HepG2 (cell line): ENCODE measurements around the gene TBRG4. TPM values are rescaled to one million over a fixed set of nuclear protein-coding genes. Genes with fewer than 3 reads are reported as not detected.

Experiments used
- ATAC-seq: fragments of 200-7000 bp; cut with Tn5 transposase; 3 replicates; pipeline ENCODE4 v1.9.1; 2020; ENCODE audit warnings: mild to moderate bottlenecking, moderate library complexity
- BruUV-seq: library from RNA; stranded (reverse); fragments of 400-500 nt; replicated peaks from 2 replicates; lab custom pipeline; 2021; lab: Mats Ljungman, UMichigan
- CTCF ChIA-PET: fragments of 300-600 bp; formaldehyde crosslinking; extraction: SDS; loops from one replicate; lab custom pipeline; 2021; ENCODE audit warnings: low total read pairs, inconsistent platforms, low intra/inter-chr PET ratio; lab: Yijun Ruan, JAX
- POLR2A ChIA-PET: fragments of 350-600 bp; sonication (Branson Sonifier 250); formaldehyde crosslinking; loops from one replicate; lab custom pipeline; 2020; ENCODE audit warnings: antibody characterized with exemption, inconsistent platforms; lab: Yijun Ruan, JAX
- DNase-seq: peaks from one replicate; pipeline ENCODE4 v3.0.0-alpha.2; 2015; ENCODE audit warnings: low spot score
- FAIRE-seq: peaks from 3 replicates; lab custom pipeline; 2011; peaks lifted over from hg19 to GRCh38; lab: Jason Lieb, UNC
- H2AFZ ChIP-seq: one replicate; pipeline ENCODE4 v1.6.1; 2011; ENCODE audit warnings: low read length, inconsistent platforms
- H3K27ac ChIP-seq: fragments of 300-600 bp; 3 replicates; pipeline ENCODE4 v1.8.0; 2011; ENCODE audit warnings: mixed run types, mild to moderate bottlenecking, mixed read lengths, low read length, inconsistent platforms; ENCODE audit not compliant: insufficient read depth; ENCODE audit errors: extremely low read length
- H3K27me3 ChIP-seq, 2 experiments: fragments of 200-600 bp in 1 of 2; 2 replicates in 1 of 2; 3 replicates in 1 of 2; pipeline versions ENCODE4 v1.6.0 to v1.8.0; 2011; ENCODE audit warnings: low read length in 2 of 2, mild to moderate bottlenecking in 2 of 2, moderate library complexity in 2 of 2, inconsistent platforms in 1 of 2; ENCODE audit not compliant: insufficient read depth in 2 of 2, control insufficient read depth in 1 of 2
- H3K36me3 ChIP-seq, 2 experiments: fragments of 200-600 bp in 1 of 2; replicated peaks in 1 of 2; 2 replicates in 1 of 2; 3 replicates in 1 of 2; pipeline versions ENCODE4 v1.5.1 to v1.8.0; 2011; ENCODE audit warnings: low read length in 2 of 2, inconsistent platforms in 1 of 2; ENCODE audit not compliant: insufficient read depth in 2 of 2, control insufficient read depth in 1 of 2
- H3K4me1 ChIP-seq: 2 replicates; pipeline ENCODE4 v1.5.1; 2012; ENCODE audit warnings: low read length, inconsistent platforms; ENCODE audit not compliant: insufficient read depth
- H3K4me2 ChIP-seq: 2 replicates; pipeline ENCODE4 v1.6.0; 2011; ENCODE audit warnings: low read depth, low read length, inconsistent platforms
- H3K4me3 ChIP-seq, 3 experiments: fragments of 200-600 bp in 1 of 3; sonication (generic), shearing (Covaris generic) in 1 of 3; replicated peaks in 1 of 3; 2 replicates each; pipeline ENCODE4 v1.5.1; 2011 to 2016; ENCODE audit warnings: low read length in 3 of 3, inconsistent platforms in 2 of 3, low read depth in 2 of 3, mild to moderate bottlenecking in 2 of 3, control low read depth in 1 of 3, mixed read lengths in 1 of 3; ENCODE audit not compliant: insufficient read depth in 1 of 3
- H3K79me2 ChIP-seq: one replicate; pipeline ENCODE4 v1.6.1; 2011; ENCODE audit warnings: low read length, inconsistent platforms; ENCODE audit not compliant: insufficient read depth
- H3K9ac ChIP-seq: 2 replicates; pipeline ENCODE4 v1.6.0; 2011; ENCODE audit warnings: mild to moderate bottlenecking, low read depth, low read length, inconsistent platforms; ENCODE audit not compliant: insufficient read depth
- H3K9me3 ChIP-seq: 2 replicates; pipeline ENCODE4 v1.5.1; 2012; ENCODE audit warnings: mild to moderate bottlenecking, low read length
- H4K20me1 ChIP-seq: 2 replicates; pipeline ENCODE4 v1.6.0; 2011; ENCODE audit warnings: inconsistent platforms, mild to moderate bottlenecking, low read length, moderate library complexity; ENCODE audit not compliant: insufficient read depth
- AGO2 ChIP-seq: fragments of 200-400 bp; formaldehyde crosslinking; optimal IDR thresholded peaks from 2 replicates; pipeline ENCODE3; 2017; ENCODE audit warnings: mild to moderate bottlenecking, low read depth, low read length, moderate library complexity
- ATAD3A ChIP-seq: sonication (generic); formaldehyde crosslinking; IDR thresholded peaks from 2 replicates; pipeline ENCODE4 v1.4.0; 2020; ENCODE audit warnings: missing genetic modification reagents
- POLR2A ChIP-seq, 2 experiments: IDR thresholded peaks; 2 replicates each; pipeline ENCODE4 v1.6.1; 2011; ENCODE audit warnings: low read depth in 2 of 2, low read length in 2 of 2, mild to moderate bottlenecking in 1 of 2, moderate library complexity in 1 of 2; ENCODE audit not compliant: insufficient read depth in 1 of 2
- ZNF207 ChIP-seq: fragments of 450-650 bp; IDR thresholded peaks from 2 replicates; pipeline ENCODE4 v1.6.1; 2016; ENCODE audit warnings: antibody characterized with exemption, borderline replicate concordance
- whole genome bisulfite sequencing: methylation state at CpG from one replicate; pipeline ENCODE4 v1.1.6; 2017; ENCODE audit warnings: low lambda C conversion rate; 5-methylcytosine and 5-hydroxymethylcytosine counted together
- in situ Hi-C: cut with HindIII; loops from 2 replicates; pipeline ENCODE4 v1.10.0; 2017; ENCODE audit warnings: low pct_unique_long_range_greater_than_20kb; ENCODE audit not compliant: extremely low pct_ligation_motif_present
- intact Hi-C: fragments of 100-400 bp; cut with micrococcal nuclease; formaldehyde crosslinking; loops from one replicate; pipeline ENCODE4 v1.10.0; 2022; ENCODE audit not compliant: unreplicated experiment
- polyA plus RNA-seq, 8 experiments: library from polyadenylated mRNA; depleted of rRNA in 3 of 8; stranded (reverse) in 7 of 8; unstranded in 1 of 8; fragments of >200 nt; fragmentation: Illumina TruSeq in 4 of 8; extraction: Trizol in 4 of 8; gene quantifications; 2 replicates each; pipeline versions ENCODE4 v1.2.1 to v1.2.3, GENCODE V29; 2011 to 2016; ENCODE audit warnings: low read depth in 4 of 8, missing spikeins in 1 of 8, mixed read lengths in 1 of 8; ENCODE audit not compliant: insufficient read depth in 1 of 8
- total RNA-seq, 5 experiments: library from RNA; depleted of rRNA; stranded (reverse); fragments of >200 nt; fragmentation: Illumina TruSeq; extraction: Trizol; gene quantifications; 2 replicates each; pipeline ENCODE4 v1.2.3, GENCODE V29; 2016; ENCODE audit warnings: low read depth in 1 of 5

TBRG4 gene
- total and polyA plus RNA-seq, 2 of the 13 experiments (the other 11 are each of a cell fraction or from before 2014, with no cell fraction given), result 87.8 to 107 TPM

- peak in 1 of 2 experiments; percentile 14; a peak in 1 of 4 replicates for TF ChIP-seq POLR2A (IDR thresholded peaks at IDR 0.05; ENCODE audit: insufficient read depth in 1 of 2, low read depth in 2 of 2, low read length in 2 of 2)
- no peak for TF ChIP-seq ZNF207
These were observed 5.8 kb downstream of the TBRG4 start for GRCh38 chr7:45105588-45106188.

GRCh38 chr7:45104844-45105587 is 6.5 kb downstream of the TBRG4 start:
- intact Hi-C loops, result no loop called here
- ChIA-PET POLR2A (no interaction called here), CTCF (no interaction called here)
- Histone ChIP-seq H3K9me3 (no peaks in the 10 kb centered on the region), H2AFZ (no peak overlapping the region), H3K27me3 (no peaks in the 10 kb centered on the region), H3K4me1 (peaks cover 36% of the 10 kb centered on the region), H3K4me3 (no peak overlapping the region), H3K27ac (no peak overlapping the region), H3K79me2 (peaks cover 40% of the 10 kb centered on the region), H3K4me2 (no peak overlapping the region), H3K9ac (no peak overlapping the region), H3K36me3 (peaks cover 63 to 92% of the 10 kb centered on the region in 2 experiments), H4K20me1 (peaks cover 22% of the 10 kb centered on the region)
- no TSS peak for BruUV-seq
- in situ Hi-C loops, result no loop called here
- FAIRE-seq (no peak), DNase-seq (no peak), ATAC-seq (no peak)
- 100% methylated on average over 9 of the region's 12 CpGs for WGBS
- TF ChIP-seq AGO2, result peak; percentile 34
- TF ChIP-seq ATAD3A, result no peak

More at GRCh38 chr7:45105588-45106188, 5.8 kb downstream of the TBRG4 start:
- no peak overlapping the region for H3K4me3 ChIP-seq
- H3K36me3 ChIP-seq, result peaks cover 58 to 86% of the 10 kb centered on the region in 2 experiments
- H3K9ac ChIP-seq, result no peak overlapping the region
- CTCF ChIA-PET, result no interaction called here
- FAIRE-seq (no peak), ATAC-seq (no peak), DNase-seq (no peak)
- no TSS peak for BruUV-seq
- H3K27me3 ChIP-seq, result no peaks in the 10 kb centered on the region
- H3K27ac ChIP-seq, result no peak overlapping the region
- 100% methylated on average over 3 of the region's 8 CpGs for WGBS
- no peak overlapping the region for H2AFZ ChIP-seq
- peaks cover 45% of the 10 kb centered on the region for H3K79me2 ChIP-seq
- H3K4me2 ChIP-seq, result no peak overlapping the region
- POLR2A ChIA-PET, result no interaction called here
- no peaks in the 10 kb centered on the region for H3K9me3 ChIP-seq
- H4K20me1 ChIP-seq, result peaks cover 22% of the 10 kb centered on the region
- intact Hi-C loops (no loop called here), in situ Hi-C loops (no loop called here)
- H3K4me1 ChIP-seq, result peaks cover 41% of the 10 kb centered on the region
